Dermis blood vessel endothelial cell (primary cell): ENCODE measurements around the gene CNTF. TPM values are rescaled to one million over a fixed set of nuclear protein-coding genes. Genes with fewer than 3 reads are reported as not detected.

Source experiments
- DNase-seq: peaks from one replicate; pipeline ENCODE4 v3.0.0; 2010
- total RNA-seq: library from RNA; depleted of rRNA; stranded (reverse); fragments of >200 nt; gene quantifications from 2 replicates; pipeline ENCODE4 v1.2.3, GENCODE V29; 2014

CNTF gene
- total RNA-seq, 1 donor from 2014 or later: 1.7 TPM

DNA sequence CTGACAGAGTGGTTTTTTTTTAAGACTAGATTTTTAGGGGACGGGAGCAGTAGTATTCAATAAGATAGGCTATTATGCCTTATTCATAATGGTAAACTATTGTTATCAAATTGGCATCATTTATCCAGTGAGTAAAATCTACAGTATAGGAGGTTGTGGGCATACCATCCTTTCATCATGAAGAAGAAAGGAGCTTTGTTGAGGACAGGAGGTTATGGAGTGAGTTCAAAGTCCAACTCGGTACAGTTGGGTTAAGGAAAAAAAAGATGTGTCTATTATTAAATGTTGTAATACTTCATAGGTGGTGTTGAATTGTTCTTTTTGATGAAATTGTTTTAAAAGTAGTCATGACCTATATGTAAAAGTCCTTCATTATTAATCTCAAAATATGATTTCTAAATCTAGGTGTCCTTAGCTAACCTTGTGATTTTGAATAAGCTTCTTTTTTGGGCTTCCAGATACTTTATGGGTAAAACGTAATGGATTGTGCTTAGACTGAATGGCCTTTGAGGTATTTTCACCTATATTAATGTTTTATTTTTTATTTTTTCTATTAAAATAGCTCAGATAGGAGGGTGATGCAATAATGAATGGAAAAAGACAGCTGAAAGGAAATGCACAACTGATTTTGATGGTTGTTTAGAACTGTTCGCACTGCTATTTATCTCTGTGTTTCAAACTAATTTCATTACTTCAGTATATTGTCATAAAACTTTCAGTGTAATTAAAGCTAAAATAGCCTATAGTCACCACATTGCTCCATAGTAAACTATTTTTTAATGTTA is 15.3 kb upstream of the CNTF start:
- DNase-seq: no peak

- DNase-seq: no peak
Measured at GRCh38 chr11:58608331-58608730, 14.1 kb upstream of the CNTF start.

DNA sequence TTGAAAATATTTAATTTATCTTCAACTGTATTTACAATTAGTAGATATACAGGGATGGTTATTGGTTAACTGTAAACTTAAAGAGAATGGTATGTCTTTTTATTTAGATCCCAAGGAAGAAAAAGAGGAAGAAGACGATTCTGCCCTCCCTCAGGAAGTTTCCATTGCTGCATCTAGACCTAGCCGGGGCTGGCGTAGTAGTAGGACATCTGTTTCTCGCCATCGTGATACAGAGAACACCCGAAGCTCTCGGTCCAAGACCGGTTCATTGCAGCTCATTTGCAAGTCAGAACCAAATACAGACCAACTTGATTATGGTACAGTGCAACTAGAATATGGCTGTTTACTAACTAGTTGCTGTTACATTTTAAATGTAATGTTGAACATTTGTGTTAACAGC is 12.7 kb upstream of the CNTF start:
- no peak for DNase-seq

- no peak for DNase-seq
Measured at GRCh38 chr11:58613228-58613627, 9.2 kb upstream of the CNTF start.

GRCh38 chr11:58615559-58615958 is 6.9 kb upstream of the CNTF start:
- DNase-seq: no peak

GRCh38 chr11:58616594-58616993 is 5.9 kb upstream of the CNTF start:
- peak; percentile 51 for DNase-seq

DNA sequence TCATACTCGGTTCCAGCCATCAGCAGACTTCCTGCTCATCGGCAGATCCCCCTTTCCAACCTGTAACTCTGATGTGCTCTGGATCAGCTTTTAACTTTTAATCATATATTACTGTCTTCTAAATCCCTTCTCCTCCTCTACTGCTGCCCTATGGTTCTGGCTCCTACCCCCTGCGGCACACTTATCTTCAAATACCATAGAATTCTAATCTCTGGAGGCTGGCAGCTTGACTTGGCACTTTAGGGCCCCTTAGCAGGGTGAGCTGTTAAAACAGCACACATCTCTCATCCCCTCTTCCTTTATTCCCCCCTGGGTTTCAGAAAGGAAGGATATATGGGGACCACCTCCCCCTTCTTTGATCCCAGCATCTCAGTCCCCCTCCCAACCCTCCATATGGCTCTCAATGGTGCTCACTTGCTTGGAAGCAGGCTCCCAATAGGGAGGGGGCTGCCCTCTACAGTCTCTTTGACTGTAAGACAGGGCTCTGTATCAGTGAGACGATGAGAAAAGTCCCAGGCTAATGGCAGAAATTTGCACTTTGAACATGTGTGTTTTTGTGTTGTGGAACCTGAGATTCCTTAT is 4.4 kb upstream of the CNTF start:
- peak; percentile 19 for DNase-seq

GRCh38 chr11:58621586-58622262 is 741 bp upstream of the CNTF start:
- no peak for DNase-seq

GRCh38 chr11:58625086-58625485 is 2.6 kb downstream of the CNTF start:
- no peak for DNase-seq

DNA sequence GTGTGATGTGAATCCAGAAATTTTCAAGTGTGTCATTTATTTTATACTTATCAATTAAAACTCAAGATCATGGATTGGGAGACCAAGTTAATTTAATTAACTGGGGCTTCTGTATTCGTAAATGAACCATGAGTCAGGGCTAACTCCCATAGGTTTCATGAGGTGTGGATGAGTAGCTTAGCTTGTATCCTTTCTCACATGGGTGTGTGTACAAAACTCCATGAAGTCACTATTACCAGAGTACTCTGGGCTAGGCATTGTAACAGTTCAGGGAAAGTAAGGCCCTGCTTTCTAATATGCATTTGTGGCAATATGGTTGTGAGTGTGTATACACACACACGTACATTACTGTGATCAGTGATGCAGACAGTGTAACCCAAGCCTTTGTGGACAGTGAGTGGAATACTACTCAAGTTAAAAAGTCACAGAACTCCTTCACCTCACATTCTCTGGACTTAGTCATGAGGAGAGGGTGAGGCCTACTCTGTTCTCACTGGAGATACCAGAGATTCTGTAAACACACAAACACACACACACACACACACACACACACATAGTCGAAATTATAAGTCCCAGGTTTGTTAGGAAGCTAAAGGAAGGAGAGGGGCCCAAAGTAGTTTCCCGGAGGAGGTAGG is 3.5 kb downstream of the CNTF start:
- no peak for DNase-seq

DNA sequence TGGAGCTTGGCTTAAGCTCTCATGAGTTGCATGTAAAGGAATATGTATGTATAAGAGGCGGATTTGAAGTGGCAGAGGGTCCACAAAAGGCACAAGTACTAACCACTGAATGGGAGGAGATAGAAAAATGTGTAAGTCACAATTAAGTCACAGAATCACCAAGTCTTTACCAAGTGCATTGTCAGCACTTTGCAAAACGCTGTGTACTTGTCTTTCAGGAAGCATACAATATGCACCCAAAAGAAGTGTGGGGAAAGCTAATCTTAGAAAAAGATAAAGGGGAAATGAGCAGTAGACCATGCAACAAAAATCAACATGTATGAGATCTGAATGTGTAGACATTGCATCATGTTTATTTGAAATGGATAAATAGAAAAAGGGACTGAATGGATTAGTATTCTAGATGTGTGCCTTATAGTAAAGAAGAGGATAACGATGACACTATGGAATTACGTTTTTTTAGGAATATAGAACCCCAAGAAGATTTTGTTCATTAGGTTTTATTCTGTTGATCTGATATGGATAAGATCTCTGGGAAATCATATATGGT is 4.5 kb downstream of the CNTF start:
- no peak for DNase-seq

DNA sequence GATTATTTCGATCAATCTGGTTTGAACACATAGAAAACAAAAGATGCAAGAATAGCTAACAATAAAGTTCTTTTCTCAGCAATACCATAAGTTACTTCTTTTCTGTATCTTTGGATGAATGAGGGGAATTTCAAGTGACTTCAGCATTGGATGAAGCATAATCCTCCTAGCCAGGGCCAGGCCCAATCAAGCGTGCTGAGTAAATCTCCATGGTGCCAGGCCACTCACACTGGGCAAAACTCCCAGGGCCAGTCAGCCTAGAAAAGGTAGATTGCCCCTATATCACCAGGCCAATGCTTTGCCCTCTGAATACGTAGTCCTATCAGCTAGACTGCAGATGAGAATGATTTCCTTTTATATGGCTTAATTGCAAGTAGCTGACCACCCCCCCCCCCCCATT is 6.0 kb downstream of the CNTF start:
- no peak for DNase-seq

DNA sequence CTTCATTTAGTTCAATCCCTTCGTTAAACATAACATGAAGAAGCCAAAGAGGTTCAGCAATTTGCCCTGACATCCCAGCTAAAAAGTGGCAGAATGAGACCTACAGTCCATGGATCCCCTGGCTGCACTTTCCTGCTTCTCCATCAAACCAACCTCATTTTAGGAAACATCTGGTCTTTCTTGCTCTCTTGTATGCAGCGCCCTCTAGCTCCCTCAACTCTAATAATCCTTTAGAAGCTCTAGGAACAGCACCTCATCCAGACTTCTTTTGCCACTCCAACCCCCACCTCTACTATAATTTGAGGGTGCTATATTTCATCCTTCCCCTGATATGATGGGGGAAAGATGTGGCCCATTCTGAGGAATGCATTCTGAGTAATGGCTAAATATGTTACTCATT is 7.4 kb downstream of the CNTF start:
- peak; percentile 71 for DNase-seq

DNA sequence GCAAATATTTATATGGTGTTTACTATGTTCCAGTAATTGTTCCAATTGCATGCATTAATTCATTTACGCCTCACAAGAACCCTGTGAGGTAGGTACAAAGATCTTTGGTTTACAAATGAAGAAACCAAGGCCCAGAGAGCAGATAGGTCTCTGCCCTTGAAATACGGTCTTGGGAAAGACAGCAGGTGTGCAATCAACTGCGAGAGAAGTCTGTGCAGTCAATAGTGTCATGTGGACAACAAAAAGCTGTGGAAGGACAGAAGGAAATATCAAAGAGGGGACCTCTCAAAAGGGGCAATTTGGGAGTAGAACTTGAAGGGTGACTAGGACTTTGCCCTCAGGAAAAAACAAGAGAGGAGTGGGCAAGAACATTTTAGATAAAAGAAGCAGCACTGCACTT is 8.9 kb downstream of the CNTF start:
- DNase-seq: no peak

DNA sequence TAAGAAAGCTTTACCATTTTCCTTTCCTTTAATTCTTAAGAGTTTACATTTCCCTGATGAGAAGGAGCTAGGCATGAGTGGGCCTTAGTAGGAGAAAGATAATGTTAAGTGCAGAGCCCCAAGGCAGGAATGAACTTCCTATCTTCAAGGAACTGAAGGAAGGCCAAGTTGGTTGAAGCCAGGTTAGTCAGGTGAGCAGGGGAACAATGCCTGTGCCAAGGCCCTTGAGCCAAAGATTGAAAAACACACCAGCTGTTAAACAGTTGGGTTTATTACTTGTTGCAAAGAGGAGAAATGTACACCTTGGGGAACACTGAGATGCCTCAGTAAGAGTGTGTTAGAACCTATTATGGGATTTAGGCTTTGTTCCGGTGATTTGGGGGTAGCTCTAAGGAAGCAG is 10.0 kb downstream of the CNTF start:
- DNase-seq: no peak

- DNase-seq: no peak
Measured at GRCh38 chr11:58636587-58636986, 14.1 kb downstream of the CNTF start.

GRCh38 chr11:58637371-58637770 is 14.9 kb downstream of the CNTF start:
- no peak for DNase-seq

GRCh38 chr11:58639103-58639502 is 16.6 kb downstream of the CNTF start:
- no peak for DNase-seq

- no peak for DNase-seq
Measured at GRCh38 chr11:58639669-58640068, 17.2 kb downstream of the CNTF start.

GRCh38 chr11:58640386-58641023 is 18.0 kb downstream of the CNTF start:
- no peak for DNase-seq

- no peak for DNase-seq
Measured at GRCh38 chr11:58641341-58641740, 18.9 kb downstream of the CNTF start.

GRCh38 chr11:58641803-58642581 is 19.5 kb downstream of the CNTF start:
- DNase-seq: no peak
